HUDEP-2 (cell line): Measurements from ENCODE around the gene SELENOM.
"Not testable (repeated sequence)": the region's sequence is repeated elsewhere in the genome, so short reads cannot be mapped to it uniquely, and the experiment has no call there.

ENCODE experiments used
- DNase-seq, 76 experiments: peaks; one replicate each; lab custom pipeline; 2025; ENCODE audit not compliant: unreplicated experiment in 76 of 76; lab: John Stamatoyannopoulos, UW

The SELENOM gene

DNA sequence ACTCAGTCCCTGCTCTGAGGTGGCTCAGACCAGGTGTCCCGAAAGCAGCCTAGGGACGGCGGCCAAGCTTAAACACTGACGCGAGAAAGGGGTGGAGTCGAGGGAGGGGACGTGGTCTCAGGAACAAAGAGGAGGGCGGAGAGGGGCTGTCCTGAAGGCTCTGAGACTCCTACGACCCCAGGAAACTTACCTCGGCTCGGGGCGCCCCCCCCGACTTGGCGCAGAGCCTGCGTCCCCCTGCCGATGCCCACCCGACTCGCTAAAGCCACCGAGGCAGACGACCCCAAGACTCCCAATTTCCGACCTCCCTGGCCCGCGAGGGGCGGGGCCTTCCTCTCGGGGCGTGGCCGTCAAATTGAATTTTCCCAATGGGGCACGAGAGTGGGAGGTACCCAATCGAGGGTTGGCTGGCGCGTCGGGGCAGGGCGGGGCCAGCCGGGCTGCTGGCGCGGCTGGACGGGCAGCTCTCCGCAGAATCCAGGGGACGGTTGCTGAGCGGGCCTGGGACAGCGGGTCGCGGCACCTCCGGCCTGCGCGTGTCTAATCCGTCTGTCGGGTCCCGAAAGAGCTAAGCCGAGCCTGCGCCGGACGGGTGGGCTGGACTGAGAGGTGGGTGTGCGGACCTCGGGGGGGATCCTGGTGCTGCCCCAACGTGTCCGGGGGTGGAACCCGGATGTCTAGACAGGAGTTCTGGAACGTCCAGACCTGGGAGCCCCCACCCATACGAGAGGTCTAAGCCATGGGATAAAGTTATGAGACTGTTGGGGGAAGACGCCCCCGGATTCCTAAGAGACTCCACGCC, 26.3 kb downstream of the SELENOM start, which contains the start of gene SMTN:
Gene SMTN, plus strand, starts transcription at position 471 of the 802 bp plus-strand sequence. CDS start 1,941 bp downstream, outside the sequence.
- DNase-seq = peak in 73 of 76 experiments; percentile 31 to 93 (median 82)

DNA sequence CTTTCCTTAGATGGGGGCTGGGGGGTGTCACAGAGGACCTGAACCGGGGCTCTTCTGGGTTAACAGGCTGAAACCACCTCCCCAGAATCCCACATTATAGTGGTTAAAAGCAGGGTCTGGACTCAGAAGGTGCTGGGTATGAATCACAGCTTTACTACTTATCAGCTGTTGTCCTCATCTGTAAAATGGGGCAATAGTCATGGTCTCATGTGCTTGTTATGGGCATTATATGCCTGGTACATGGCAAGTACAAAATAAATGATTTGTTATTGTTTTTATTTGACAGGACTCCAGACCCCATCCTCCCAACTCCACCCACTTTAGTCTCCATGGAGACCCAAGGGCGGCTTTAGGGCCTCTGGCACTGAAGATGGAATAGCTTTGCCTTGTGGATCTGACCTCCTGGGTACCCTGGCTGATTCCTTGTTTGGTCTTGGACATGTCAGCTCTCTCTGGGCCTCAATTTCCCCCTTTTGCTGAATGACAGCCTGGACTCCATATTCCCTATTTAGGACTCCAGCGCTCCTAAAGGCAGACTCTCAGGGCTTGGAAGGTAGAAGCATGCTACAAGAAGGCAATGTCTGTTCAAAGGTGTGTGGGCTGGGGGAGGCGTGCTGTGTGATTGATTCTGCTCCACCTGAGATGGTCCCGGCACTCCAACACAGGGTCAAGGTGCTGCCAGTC, 27.1 kb downstream of the SELENOM start:
- no peak for DNase-seq

- DNase-seq = no peak
Observed at GRCh38 chr22:31079095-31079642, 28.2 kb downstream of the SELENOM start.

DNA sequence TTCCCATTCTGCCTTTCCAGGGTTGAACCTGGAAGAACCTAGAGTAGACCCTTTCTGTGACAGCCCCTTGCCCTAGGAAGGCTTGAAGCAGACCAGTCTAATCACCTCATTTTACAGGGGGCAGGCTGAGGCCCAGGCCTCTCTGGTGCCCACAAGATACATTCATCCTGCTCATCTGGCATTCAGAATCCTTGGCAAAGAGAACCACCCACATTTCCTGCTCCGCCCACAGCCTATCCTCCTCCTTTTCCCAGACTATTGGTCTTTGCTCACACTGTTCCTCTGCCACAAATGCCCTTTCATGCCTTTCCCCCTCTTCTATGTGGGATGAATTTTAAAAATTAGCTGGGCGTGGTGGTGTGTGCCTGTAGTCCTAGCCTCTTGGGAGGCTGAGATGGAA, 29.0 kb downstream of the SELENOM start:
- not testable (repeated sequence) for DNase-seq

DNA sequence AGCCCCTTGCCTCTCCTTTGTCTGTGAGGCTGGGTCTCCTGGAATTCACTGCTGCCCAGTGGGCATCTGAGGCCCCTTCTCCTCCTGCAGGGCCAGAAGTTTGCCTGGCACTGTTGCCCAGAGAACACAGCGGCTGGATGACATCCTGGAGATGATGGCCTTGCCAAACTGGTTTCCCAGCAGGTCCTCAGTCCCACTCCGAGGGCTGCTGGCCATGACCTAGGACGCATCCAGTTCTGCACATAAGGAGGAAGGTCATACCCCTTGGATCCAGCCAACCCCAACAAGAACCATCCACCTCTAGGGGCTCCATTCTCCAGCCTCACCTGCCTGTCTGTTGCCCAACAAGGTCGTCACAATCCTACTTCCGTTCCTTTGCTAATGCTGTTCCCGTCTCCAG, 29.7 kb downstream of the SELENOM start:
- no peak for DNase-seq

GRCh38 chr22:31075961-31076360, 31.4 kb downstream of the SELENOM start:
- DNase-seq = no peak

DNA sequence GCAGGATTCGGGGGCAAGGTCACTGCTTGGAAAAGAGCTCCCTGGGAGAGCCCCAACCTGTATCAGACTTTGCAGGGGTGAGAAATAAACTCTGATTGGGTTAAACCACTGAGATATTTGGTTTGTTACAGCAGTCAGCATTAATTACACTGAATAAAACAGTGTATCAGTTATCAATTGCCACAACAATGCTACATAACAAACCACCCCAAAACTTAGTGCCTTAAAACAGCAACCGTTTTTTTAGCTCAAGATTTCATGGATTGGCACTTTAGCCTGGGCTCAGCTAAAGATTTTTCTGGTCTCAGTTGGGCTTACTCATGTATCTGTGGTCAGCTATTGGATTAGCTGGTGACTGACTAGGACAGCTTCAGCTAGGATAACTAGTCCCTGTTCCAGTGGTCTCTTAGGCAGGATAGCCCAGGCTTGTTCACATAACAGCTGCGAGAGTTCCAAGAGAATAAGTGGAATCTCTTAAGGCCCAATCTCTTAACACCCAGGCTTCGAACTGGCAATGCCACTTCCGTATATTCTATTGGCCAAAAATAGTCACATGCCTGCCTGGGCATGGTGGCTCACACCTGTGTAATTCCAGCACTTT, 33.7 kb downstream of the SELENOM start:
- DNase-seq = not testable (repeated sequence)

- DNase-seq = not testable (repeated sequence)
Observed at GRCh38 chr22:31073125-31073524, 34.2 kb downstream of the SELENOM start.

DNA sequence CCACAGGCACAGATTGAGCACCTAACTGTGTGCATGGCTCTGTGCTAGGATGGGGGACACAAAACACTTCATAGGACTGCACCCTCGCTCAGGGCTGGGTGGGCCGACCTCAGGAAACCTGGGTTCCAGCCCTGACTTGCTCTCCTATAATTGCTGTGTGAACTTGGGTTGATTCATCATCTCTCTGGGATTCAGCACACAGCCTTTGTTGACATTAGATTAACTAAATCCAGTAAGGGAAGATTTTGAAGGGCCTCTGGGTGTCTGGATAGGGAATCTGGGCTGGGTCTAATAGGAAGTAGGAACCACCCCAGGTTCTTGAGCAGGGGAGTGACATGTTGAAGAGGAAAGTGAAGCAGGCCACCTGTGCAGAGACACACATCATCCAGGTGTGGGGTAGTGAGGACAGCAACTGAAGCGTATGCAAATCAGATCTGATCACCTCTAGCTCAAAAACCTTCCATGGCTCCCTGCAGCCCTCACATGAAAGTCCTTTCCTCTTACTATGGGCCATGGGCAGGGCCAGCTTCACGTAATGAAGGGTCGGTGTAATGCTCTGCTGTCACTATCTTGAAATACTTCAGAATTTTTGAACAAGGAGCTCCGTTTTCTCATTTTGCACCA, 37.6 kb downstream of the SELENOM start:
- not testable (repeated sequence) for DNase-seq

GRCh38 chr22:31068970-31069369, 38.4 kb downstream of the SELENOM start:
- DNase-seq = no peak

DNA sequence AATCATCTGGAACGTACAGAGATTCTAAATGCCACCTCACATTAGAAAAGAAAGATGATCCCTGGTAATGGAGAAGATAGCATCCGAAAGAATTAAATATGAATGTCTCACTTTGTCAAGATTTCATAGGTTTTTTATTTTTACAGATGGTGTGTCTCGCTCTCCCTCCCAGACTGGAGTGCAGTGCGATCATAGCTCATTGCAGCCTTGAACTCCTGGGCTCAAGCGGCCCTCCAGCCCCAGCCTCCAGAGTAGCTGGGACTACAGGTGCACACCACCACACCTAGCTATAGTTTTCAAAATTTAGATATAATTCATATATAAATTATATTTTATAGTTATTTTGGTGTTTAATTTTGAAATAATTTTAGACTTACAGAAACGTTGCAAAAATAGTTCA, 43.0 kb downstream of the SELENOM start:
- no peak for DNase-seq

DNA sequence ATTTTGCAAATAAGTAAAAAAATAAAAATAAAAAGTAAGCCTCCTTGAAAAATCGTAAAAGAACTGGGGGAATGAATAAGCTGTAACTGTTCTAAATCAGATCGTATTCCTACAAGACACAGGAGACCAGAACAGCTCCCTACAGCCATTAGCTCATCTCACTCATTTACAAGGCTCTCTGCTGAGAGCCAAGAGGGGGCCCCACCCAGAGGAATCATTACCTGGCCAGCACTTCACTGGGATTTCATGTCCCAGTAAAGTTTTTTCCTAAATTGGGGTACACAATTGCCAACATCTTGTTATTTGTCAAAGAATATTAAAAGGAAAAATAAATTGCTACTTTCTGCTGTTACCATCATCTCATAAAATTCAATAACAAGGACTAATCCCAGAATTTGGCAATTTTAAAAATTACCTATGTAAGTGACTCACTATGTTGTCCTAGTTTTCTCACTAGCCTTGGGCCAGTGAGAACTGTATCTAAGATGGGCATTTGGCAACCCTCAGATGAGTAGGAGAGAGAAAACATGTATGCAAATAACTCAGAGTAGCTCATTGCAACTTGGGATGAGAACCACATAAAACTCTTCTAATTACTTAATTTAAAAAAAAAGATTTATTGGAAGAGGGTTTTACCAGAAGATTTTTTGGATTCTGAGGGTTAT, 44.7 kb downstream of the SELENOM start:
- DNase-seq = no peak

DNA sequence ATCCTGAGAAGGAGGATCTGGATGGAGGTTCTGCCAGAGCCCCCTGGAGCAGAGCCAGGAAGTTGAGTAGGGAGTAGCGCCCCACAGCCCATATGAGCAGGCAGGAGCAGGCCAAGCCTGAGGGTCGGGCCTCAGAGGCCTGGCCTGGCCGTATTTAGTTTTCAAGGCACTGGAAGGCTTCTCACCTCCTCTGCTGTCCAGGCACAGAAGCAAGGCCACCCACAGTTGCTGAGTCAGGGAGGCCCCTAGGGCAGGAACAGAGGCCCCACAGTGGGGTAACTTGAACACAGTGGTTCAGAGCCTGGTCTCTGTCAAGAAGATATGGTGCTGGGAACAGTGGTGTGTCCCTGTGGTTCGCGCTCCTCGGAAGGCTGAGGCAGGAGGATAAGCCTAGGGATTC, 47.7 kb downstream of the SELENOM start:
- not testable (repeated sequence) for DNase-seq

DNA sequence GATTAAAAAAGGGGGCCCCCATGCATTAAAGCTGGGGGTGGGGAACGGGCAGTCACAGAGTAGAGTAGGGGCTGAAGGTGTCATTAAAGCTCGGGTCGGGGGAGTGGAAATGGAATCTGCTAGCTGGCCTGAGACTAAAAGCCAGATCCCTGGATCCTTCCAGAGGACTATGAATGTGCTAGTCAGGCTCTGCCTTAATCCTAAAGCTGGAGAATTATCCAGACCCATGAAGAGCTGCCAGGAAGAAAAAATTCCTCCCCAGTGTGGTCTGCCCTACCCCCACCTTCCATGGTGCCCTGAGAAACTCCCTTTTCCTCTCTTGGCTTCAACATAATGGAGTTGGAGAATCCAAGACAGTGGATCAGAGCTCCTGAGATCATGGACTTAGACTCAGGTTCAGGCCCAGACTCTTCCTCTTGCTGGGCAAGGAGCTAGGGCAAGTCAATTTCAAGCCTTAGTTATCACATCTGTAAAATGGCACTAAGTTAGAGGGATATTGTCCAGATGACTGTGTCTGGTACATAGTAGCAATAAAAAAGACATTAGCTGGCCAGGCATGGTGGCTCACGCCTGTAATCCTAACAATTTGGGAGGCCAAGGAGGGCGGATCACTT, 50.3 kb downstream of the SELENOM start:
- no peak for DNase-seq

GRCh38 chr22:31055635-31056159, 51.7 kb downstream of the SELENOM start:
- no peak for DNase-seq

DNA sequence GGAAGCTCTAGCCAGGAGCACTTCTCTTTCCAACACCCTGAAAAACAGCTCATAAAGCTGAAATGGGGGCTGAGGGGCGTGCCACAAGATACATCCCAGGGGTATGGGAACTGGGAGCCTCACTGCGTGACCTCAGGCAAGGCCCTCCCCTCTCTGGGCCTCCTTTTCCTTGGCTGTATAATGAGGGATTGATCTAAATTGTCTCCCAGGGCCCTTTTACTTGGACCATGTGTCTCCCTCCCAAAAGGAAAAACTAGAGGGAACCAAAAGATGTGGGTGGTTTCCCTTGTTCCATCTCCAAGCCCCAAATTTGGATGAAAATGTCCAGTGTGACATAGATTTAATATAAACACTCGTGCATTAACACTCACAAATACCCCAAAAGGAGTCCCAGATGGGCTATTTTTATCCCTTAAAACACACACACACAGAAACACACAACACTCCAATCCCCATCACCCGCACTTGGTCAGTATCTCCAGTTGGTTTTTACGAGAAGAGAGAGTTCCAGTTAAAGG, 52.2 kb downstream of the SELENOM start:
- no peak for DNase-seq
